H9 (cell line): ENCODE results near the gene MAP3K5. TPM values are rescaled to one million over a fixed set of nuclear protein-coding genes. Genes with fewer than 3 reads are reported as not detected.

Experiments
- DNase-seq: peaks from one replicate; pipeline ENCODE4 v3.0.0-alpha.2; 2017
- H2AFZ ChIP-seq: one replicate; pipeline ENCODE4 v1.6.1; 2013; ENCODE audit warnings: mild to moderate bottlenecking, low read length, control low read depth, moderate library complexity
- H2AK5ac ChIP-seq: 2 replicates; pipeline ENCODE4 v1.6.1; 2013; ENCODE audit warnings: low read length, control low read depth, mixed read lengths; ENCODE audit not compliant: insufficient read length
- H2BK120ac ChIP-seq: one replicate; pipeline ENCODE4 v1.6.1; 2013; ENCODE audit warnings: low read depth, mild to moderate bottlenecking, low read length, control low read depth, inconsistent platforms; ENCODE audit not compliant: poor library complexity, severe bottlenecking
- H2BK12ac ChIP-seq: 2 replicates; pipeline ENCODE4 v1.6.1; 2013; ENCODE audit warnings: low read length, control low read depth, mixed read lengths, low read depth; ENCODE audit not compliant: insufficient read length
- H2BK15ac ChIP-seq: 2 replicates; pipeline ENCODE4 v1.6.1; 2013; ENCODE audit warnings: low read depth, low read length, control low read depth
- H2BK20ac ChIP-seq: one replicate; pipeline ENCODE4 v1.6.1; 2013; ENCODE audit warnings: low read depth, mild to moderate bottlenecking, low read length, control low read depth, inconsistent platforms; ENCODE audit not compliant: poor library complexity, severe bottlenecking
- H2BK5ac ChIP-seq: 2 replicates; pipeline ENCODE4 v1.6.1; 2013; ENCODE audit warnings: low read length, control low read depth, mixed read lengths; ENCODE audit not compliant: insufficient read length
- H3K14ac ChIP-seq: 2 replicates; pipeline ENCODE4 v1.6.1; 2013; ENCODE audit warnings: low read length, control low read depth; ENCODE audit not compliant: insufficient read depth
- H3K18ac ChIP-seq: 2 replicates; pipeline ENCODE4 v1.6.1; 2013; ENCODE audit warnings: low read depth, mild to moderate bottlenecking, mixed read lengths, low read length, control low read depth; ENCODE audit not compliant: insufficient read length
- H3K23ac ChIP-seq: 2 replicates; pipeline ENCODE4 v1.6.1; 2013; ENCODE audit warnings: low read length, control low read depth, mixed read lengths, low read depth; ENCODE audit not compliant: insufficient read length
- H3K23me2 ChIP-seq: 2 replicates; pipeline ENCODE4 v1.6.1; 2013; ENCODE audit warnings: low read depth, mild to moderate bottlenecking, mixed read lengths, low read length, control low read depth; ENCODE audit not compliant: insufficient read length, poor library complexity, severe bottlenecking
- H3K27ac ChIP-seq: 2 replicates; pipeline ENCODE4 v1.5.1; 2013; ENCODE audit warnings: low read length, control low read depth, mixed read lengths, low read depth; ENCODE audit not compliant: insufficient read length
- H3K27me3 ChIP-seq: 2 replicates; pipeline ENCODE4 v1.6.1; 2013; ENCODE audit warnings: low read length, control low read depth, inconsistent platforms; ENCODE audit not compliant: insufficient read depth
- H3K4ac ChIP-seq: 2 replicates; pipeline ENCODE4 v1.6.1; 2013; ENCODE audit warnings: low read depth, mild to moderate bottlenecking, control low read depth, inconsistent platforms, low read length, moderate library complexity
- H3K4me1 ChIP-seq: 2 replicates; pipeline ENCODE4 v1.6.1; 2013; ENCODE audit warnings: low read length, control low read depth, inconsistent platforms; ENCODE audit not compliant: insufficient read depth
- H3K4me2 ChIP-seq: 2 replicates; pipeline ENCODE4 v1.6.1; 2013; ENCODE audit warnings: low read length, control low read depth, mixed read lengths; ENCODE audit not compliant: insufficient read length, insufficient read depth
- H3K56ac ChIP-seq: 2 replicates; pipeline ENCODE4 v1.6.1; 2013; ENCODE audit warnings: low read depth, mild to moderate bottlenecking, mixed read lengths, low read length, control low read depth; ENCODE audit not compliant: insufficient read length
- H3K79me1 ChIP-seq: 2 replicates; pipeline ENCODE4 v1.6.1; 2013; ENCODE audit warnings: low read depth, mild to moderate bottlenecking, moderate library complexity, low read length, control low read depth, inconsistent platforms; ENCODE audit not compliant: insufficient read depth, poor library complexity, severe bottlenecking
- H3K79me2 ChIP-seq: 2 replicates; pipeline ENCODE4 v1.6.1; 2013; ENCODE audit warnings: low read length, control low read depth, inconsistent platforms; ENCODE audit not compliant: insufficient read depth
- H3K9ac ChIP-seq: 2 replicates; pipeline ENCODE4 v1.6.1; 2013; ENCODE audit warnings: low read length, control low read depth, mixed read lengths; ENCODE audit not compliant: insufficient read length; ENCODE audit errors: extremely low read depth
- H3K9me3 ChIP-seq: one replicate; pipeline ENCODE4 v1.6.1; 2013; ENCODE audit warnings: low read depth, low read length, inconsistent platforms; ENCODE audit not compliant: control insufficient read depth
- H3T11ph ChIP-seq: one replicate; pipeline ENCODE4 v1.6.1; 2013; ENCODE audit warnings: mild to moderate bottlenecking, low read length, control low read depth, inconsistent platforms
- H4K20me1 ChIP-seq: one replicate; pipeline ENCODE4 v1.6.1; 2013; ENCODE audit not compliant: control insufficient read depth, insufficient read length, insufficient read depth
- H4K5ac ChIP-seq: 2 replicates; pipeline ENCODE4 v1.6.1; 2013; ENCODE audit warnings: low read depth, mild to moderate bottlenecking, mixed read lengths, low read length, control low read depth; ENCODE audit not compliant: insufficient read length
- H4K8ac ChIP-seq: replicated peaks from 2 replicates; pipeline ENCODE4 v1.6.1; 2013; ENCODE audit warnings: low read length, control low read depth, mixed read lengths, low read depth; ENCODE audit not compliant: insufficient read length
- H4K91ac ChIP-seq: 2 replicates; pipeline ENCODE4 v1.6.1; 2013; ENCODE audit warnings: low read depth, mild to moderate bottlenecking, moderate library complexity, mixed read lengths, low read length, control low read depth; ENCODE audit not compliant: insufficient read length
- H3K27ac Mint-ChIP-seq, 3 experiments: 2 replicates in 2 of 3; 3 replicates in 1 of 3; pipeline ENCODE4 v1.8.0; 2020 to 2021; ENCODE audit warnings: mixed read lengths in 3 of 3, mild to moderate bottlenecking in 1 of 3, moderate library complexity in 1 of 3
- H3K27me3 Mint-ChIP-seq: 2 replicates; pipeline ENCODE4 v1.8.0; 2021; ENCODE audit warnings: low read depth, mild to moderate bottlenecking, moderate library complexity, mixed read lengths
- H3K36me3 Mint-ChIP-seq, 3 experiments: 2 replicates in 2 of 3; 3 replicates in 1 of 3; pipeline ENCODE4 v1.8.0; 2020 to 2021; ENCODE audit warnings: low read depth in 3 of 3, mixed read lengths in 3 of 3; ENCODE audit not compliant: insufficient read depth in 1 of 3
- H3K4me1 Mint-ChIP-seq, 2 experiments: 2 replicates each; pipeline ENCODE4 v1.8.0; 2020; ENCODE audit warnings: mixed read lengths in 2 of 2
- H3K4me3 Mint-ChIP-seq, 2 experiments: 2 replicates in 1 of 2; 3 replicates in 1 of 2; pipeline ENCODE4 v1.8.0; 2020 to 2021; ENCODE audit warnings: mild to moderate bottlenecking in 2 of 2, mixed read lengths in 2 of 2, moderate library complexity in 1 of 2
- H3K9me3 Mint-ChIP-seq, 2 experiments: 2 replicates in 1 of 2; 3 replicates in 1 of 2; pipeline ENCODE4 v1.8.0; 2020; ENCODE audit warnings: mild to moderate bottlenecking in 2 of 2, mixed read lengths in 2 of 2, moderate library complexity in 1 of 2
- CTCF ChIP-seq: fragments of 200-600 bp; sonication (generic); conservative IDR thresholded peaks from 3 replicates; pipeline ENCODE4 v1.8.0; 2021; ENCODE audit warnings: antibody characterized with exemption, mild to moderate bottlenecking
- WGBS: extraction: QIAGEN DNeasy Blood & Tissue Kit; methylation state at CpG from one replicate; pipeline ENCODE4 v1.1.7; 2013; ENCODE audit warnings: missing lambda C conversion rate, low lambda C conversion rate, mixed read lengths; ENCODE audit not compliant: insufficient read length; ENCODE audit errors: extremely low coverage; 5-methylcytosine and 5-hydroxymethylcytosine counted together
- total RNA-seq: library from RNA; stranded (reverse); gene quantifications from 2 replicates; pipeline ENCODE4 v1.2.1, GENCODE V29; 2021

The MAP3K5 gene
- total RNA-seq, 1 experiment from 2014 or later = 1.6 TPM

GRCh38 chr6:136677344-136677743 is 114.9 kb downstream of the MAP3K5 start:
- Histone ChIP-seq H3K4me1 (no peaks in the 10 kb centered on the region), H4K20me1 (no peaks in the 10 kb centered on the region), H3K9me3 (no peaks in the 10 kb centered on the region), H3K18ac (no peak overlapping the region), H3T11ph (no peak overlapping the region), H3K56ac (no peak overlapping the region), H4K8ac (no peak overlapping the region), H2BK15ac (no peak overlapping the region), H3K79me2 (no peaks in the 10 kb centered on the region), H3K23ac (no peak overlapping the region), H3K4ac (no peak overlapping the region), H2BK12ac (no peak overlapping the region), H3K27me3 (no peaks in the 10 kb centered on the region), H2BK20ac (no peak overlapping the region), H2BK120ac (no peak overlapping the region), H3K79me1 (no peaks in the 10 kb centered on the region), H3K23me2 (no peaks in the 10 kb centered on the region), H4K5ac (no peak overlapping the region), H2AK5ac (no peak overlapping the region), H4K91ac (no peak overlapping the region), H3K9ac (no peak overlapping the region), H3K27ac (no peak overlapping the region), H3K4me2 (no peak overlapping the region), H2BK5ac (no peak overlapping the region), H3K14ac (no peak overlapping the region), H2AFZ (no peak overlapping the region)
- Mint-ChIP-seq H3K36me3 (no peaks in the 10 kb centered on the region), H3K9me3 (no peaks in the 10 kb centered on the region), H3K4me1 (no peaks in the 10 kb centered on the region), H3K27me3 (no peaks in the 10 kb centered on the region), H3K4me3 (no peak overlapping the region), H3K27ac (peak overlapping the region in 1 of 3 experiments; percentile 31; a peak in 1 of 7 replicates)
- no peak for TF ChIP-seq CTCF
- no CpG with 5 or more reads among the region's 4 CpGs for WGBS
- DNase-seq = no peak
